H9 (cell line): ENCODE data around the gene BACH1. TPM values are rescaled to one million over a fixed set of nuclear protein-coding genes. Genes with fewer than 3 reads are reported as not detected.

Experiments used
- DNase-seq: peaks from one replicate; pipeline ENCODE4 v3.0.0-alpha.2; 2017
- H2AFZ ChIP-seq: one replicate; pipeline ENCODE4 v1.6.1; 2013; ENCODE audit warnings: mild to moderate bottlenecking, low read length, control low read depth, moderate library complexity
- H2AK5ac ChIP-seq: 2 replicates; pipeline ENCODE4 v1.6.1; 2013; ENCODE audit warnings: low read length, control low read depth, mixed read lengths; ENCODE audit not compliant: insufficient read length
- H2BK120ac ChIP-seq: one replicate; pipeline ENCODE4 v1.6.1; 2013; ENCODE audit warnings: low read depth, mild to moderate bottlenecking, low read length, control low read depth, inconsistent platforms; ENCODE audit not compliant: poor library complexity, severe bottlenecking
- H2BK12ac ChIP-seq: 2 replicates; pipeline ENCODE4 v1.6.1; 2013; ENCODE audit warnings: low read length, control low read depth, mixed read lengths, low read depth; ENCODE audit not compliant: insufficient read length
- H2BK15ac ChIP-seq: 2 replicates; pipeline ENCODE4 v1.6.1; 2013; ENCODE audit warnings: low read depth, low read length, control low read depth
- H2BK20ac ChIP-seq: one replicate; pipeline ENCODE4 v1.6.1; 2013; ENCODE audit warnings: low read depth, mild to moderate bottlenecking, low read length, control low read depth, inconsistent platforms; ENCODE audit not compliant: poor library complexity, severe bottlenecking
- H2BK5ac ChIP-seq: 2 replicates; pipeline ENCODE4 v1.6.1; 2013; ENCODE audit warnings: low read length, control low read depth, mixed read lengths; ENCODE audit not compliant: insufficient read length
- H3K14ac ChIP-seq: 2 replicates; pipeline ENCODE4 v1.6.1; 2013; ENCODE audit warnings: low read length, control low read depth; ENCODE audit not compliant: insufficient read depth
- H3K18ac ChIP-seq: 2 replicates; pipeline ENCODE4 v1.6.1; 2013; ENCODE audit warnings: low read depth, mild to moderate bottlenecking, mixed read lengths, low read length, control low read depth; ENCODE audit not compliant: insufficient read length
- H3K23ac ChIP-seq: 2 replicates; pipeline ENCODE4 v1.6.1; 2013; ENCODE audit warnings: low read length, control low read depth, mixed read lengths, low read depth; ENCODE audit not compliant: insufficient read length
- H3K23me2 ChIP-seq: 2 replicates; pipeline ENCODE4 v1.6.1; 2013; ENCODE audit warnings: low read depth, mild to moderate bottlenecking, mixed read lengths, low read length, control low read depth; ENCODE audit not compliant: insufficient read length, poor library complexity, severe bottlenecking
- H3K27ac ChIP-seq: 2 replicates; pipeline ENCODE4 v1.5.1; 2013; ENCODE audit warnings: low read length, control low read depth, mixed read lengths, low read depth; ENCODE audit not compliant: insufficient read length
- H3K27me3 ChIP-seq: 2 replicates; pipeline ENCODE4 v1.6.1; 2013; ENCODE audit warnings: low read length, control low read depth, inconsistent platforms; ENCODE audit not compliant: insufficient read depth
- H3K4ac ChIP-seq: 2 replicates; pipeline ENCODE4 v1.6.1; 2013; ENCODE audit warnings: low read depth, mild to moderate bottlenecking, control low read depth, inconsistent platforms, low read length, moderate library complexity
- H3K4me1 ChIP-seq: 2 replicates; pipeline ENCODE4 v1.6.1; 2013; ENCODE audit warnings: low read length, control low read depth, inconsistent platforms; ENCODE audit not compliant: insufficient read depth
- H3K4me2 ChIP-seq: 2 replicates; pipeline ENCODE4 v1.6.1; 2013; ENCODE audit warnings: low read length, control low read depth, mixed read lengths; ENCODE audit not compliant: insufficient read length, insufficient read depth
- H3K56ac ChIP-seq: 2 replicates; pipeline ENCODE4 v1.6.1; 2013; ENCODE audit warnings: low read depth, mild to moderate bottlenecking, mixed read lengths, low read length, control low read depth; ENCODE audit not compliant: insufficient read length
- H3K79me1 ChIP-seq: 2 replicates; pipeline ENCODE4 v1.6.1; 2013; ENCODE audit warnings: low read depth, mild to moderate bottlenecking, moderate library complexity, low read length, control low read depth, inconsistent platforms; ENCODE audit not compliant: insufficient read depth, poor library complexity, severe bottlenecking
- H3K79me2 ChIP-seq: 2 replicates; pipeline ENCODE4 v1.6.1; 2013; ENCODE audit warnings: low read length, control low read depth, inconsistent platforms; ENCODE audit not compliant: insufficient read depth
- H3K9ac ChIP-seq: 2 replicates; pipeline ENCODE4 v1.6.1; 2013; ENCODE audit warnings: low read length, control low read depth, mixed read lengths; ENCODE audit not compliant: insufficient read length; ENCODE audit errors: extremely low read depth
- H3K9me3 ChIP-seq: one replicate; pipeline ENCODE4 v1.6.1; 2013; ENCODE audit warnings: low read depth, low read length, inconsistent platforms; ENCODE audit not compliant: control insufficient read depth
- H3T11ph ChIP-seq: one replicate; pipeline ENCODE4 v1.6.1; 2013; ENCODE audit warnings: mild to moderate bottlenecking, low read length, control low read depth, inconsistent platforms
- H4K20me1 ChIP-seq: one replicate; pipeline ENCODE4 v1.6.1; 2013; ENCODE audit not compliant: control insufficient read depth, insufficient read length, insufficient read depth
- H4K5ac ChIP-seq: 2 replicates; pipeline ENCODE4 v1.6.1; 2013; ENCODE audit warnings: low read depth, mild to moderate bottlenecking, mixed read lengths, low read length, control low read depth; ENCODE audit not compliant: insufficient read length
- H4K8ac ChIP-seq: replicated peaks from 2 replicates; pipeline ENCODE4 v1.6.1; 2013; ENCODE audit warnings: low read length, control low read depth, mixed read lengths, low read depth; ENCODE audit not compliant: insufficient read length
- H4K91ac ChIP-seq: 2 replicates; pipeline ENCODE4 v1.6.1; 2013; ENCODE audit warnings: low read depth, mild to moderate bottlenecking, moderate library complexity, mixed read lengths, low read length, control low read depth; ENCODE audit not compliant: insufficient read length
- H3K27ac Mint-ChIP-seq, 3 experiments: 2 replicates in 2 of 3; 3 replicates in 1 of 3; pipeline ENCODE4 v1.8.0; 2020 to 2021; ENCODE audit warnings: mixed read lengths in 3 of 3, mild to moderate bottlenecking in 1 of 3, moderate library complexity in 1 of 3
- H3K27me3 Mint-ChIP-seq: 2 replicates; pipeline ENCODE4 v1.8.0; 2021; ENCODE audit warnings: low read depth, mild to moderate bottlenecking, moderate library complexity, mixed read lengths
- H3K36me3 Mint-ChIP-seq, 3 experiments: 2 replicates in 2 of 3; 3 replicates in 1 of 3; pipeline ENCODE4 v1.8.0; 2020 to 2021; ENCODE audit warnings: low read depth in 3 of 3, mixed read lengths in 3 of 3; ENCODE audit not compliant: insufficient read depth in 1 of 3
- H3K4me1 Mint-ChIP-seq, 2 experiments: 2 replicates each; pipeline ENCODE4 v1.8.0; 2020; ENCODE audit warnings: mixed read lengths in 2 of 2
- H3K4me3 Mint-ChIP-seq, 2 experiments: 2 replicates in 1 of 2; 3 replicates in 1 of 2; pipeline ENCODE4 v1.8.0; 2020 to 2021; ENCODE audit warnings: mild to moderate bottlenecking in 2 of 2, mixed read lengths in 2 of 2, moderate library complexity in 1 of 2
- H3K9me3 Mint-ChIP-seq, 2 experiments: 2 replicates in 1 of 2; 3 replicates in 1 of 2; pipeline ENCODE4 v1.8.0; 2020; ENCODE audit warnings: mild to moderate bottlenecking in 2 of 2, mixed read lengths in 2 of 2, moderate library complexity in 1 of 2
- WGBS: extraction: QIAGEN DNeasy Blood & Tissue Kit; methylation state at CpG from one replicate; pipeline ENCODE4 v1.1.7; 2013; ENCODE audit warnings: missing lambda C conversion rate, low lambda C conversion rate, mixed read lengths; ENCODE audit not compliant: insufficient read length; ENCODE audit errors: extremely low coverage; 5-methylcytosine and 5-hydroxymethylcytosine counted together
- total RNA-seq: library from RNA; stranded (reverse); gene quantifications from 2 replicates; pipeline ENCODE4 v1.2.1, GENCODE V29; 2021
- TF ChIP-seq, protein P1 (sequence below): fragments of 200-600 bp; sonication (generic); conservative IDR thresholded peaks from 3 replicates; pipeline ENCODE4 v1.8.0; 2021; ENCODE audit warnings: antibody characterized with exemption, mild to moderate bottlenecking

Gene BACH1
- total RNA-seq, 1 experiment from 2014 or later: 42.4 TPM

- no peak overlapping the region for H3K4me3 Mint-ChIP-seq
- no peak overlapping the region for H3K18ac ChIP-seq
- no peak overlapping the region for H3K27ac ChIP-seq
- no peak overlapping the region for H2BK15ac ChIP-seq
- H3K36me3 Mint-ChIP-seq: peaks cover 0 to 16% (median 0%) of the 10 kb centered on the region in 3 experiments; a peak in 3 of 7 replicates
- no peaks in the 10 kb centered on the region for H4K20me1 ChIP-seq
- no peak overlapping the region for H3K56ac ChIP-seq
- DNase-seq: no peak
- no peaks in the 10 kb centered on the region for H3K9me3 ChIP-seq
- H3K23ac ChIP-seq: no peak overlapping the region
- H3K23me2 ChIP-seq: no peaks in the 10 kb centered on the region
- H4K8ac ChIP-seq: no peak overlapping the region
- TF ChIP-seq, protein P1, sequence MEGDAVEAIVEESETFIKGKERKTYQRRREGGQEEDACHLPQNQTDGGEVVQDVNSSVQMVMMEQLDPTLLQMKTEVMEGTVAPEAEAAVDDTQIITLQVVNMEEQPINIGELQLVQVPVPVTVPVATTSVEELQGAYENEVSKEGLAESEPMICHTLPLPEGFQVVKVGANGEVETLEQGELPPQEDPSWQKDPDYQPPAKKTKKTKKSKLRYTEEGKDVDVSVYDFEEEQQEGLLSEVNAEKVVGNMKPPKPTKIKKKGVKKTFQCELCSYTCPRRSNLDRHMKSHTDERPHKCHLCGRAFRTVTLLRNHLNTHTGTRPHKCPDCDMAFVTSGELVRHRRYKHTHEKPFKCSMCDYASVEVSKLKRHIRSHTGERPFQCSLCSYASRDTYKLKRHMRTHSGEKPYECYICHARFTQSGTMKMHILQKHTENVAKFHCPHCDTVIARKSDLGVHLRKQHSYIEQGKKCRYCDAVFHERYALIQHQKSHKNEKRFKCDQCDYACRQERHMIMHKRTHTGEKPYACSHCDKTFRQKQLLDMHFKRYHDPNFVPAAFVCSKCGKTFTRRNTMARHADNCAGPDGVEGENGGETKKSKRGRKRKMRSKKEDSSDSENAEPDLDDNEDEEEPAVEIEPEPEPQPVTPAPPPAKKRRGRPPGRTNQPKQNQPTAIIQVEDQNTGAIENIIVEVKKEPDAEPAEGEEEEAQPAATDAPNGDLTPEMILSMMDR: no peak
- no peak overlapping the region for H3K4me2 ChIP-seq
- no peak overlapping the region for H3K4ac ChIP-seq
- no peak overlapping the region for H2BK20ac ChIP-seq
- H4K91ac ChIP-seq: no peak overlapping the region
- WGBS: no CpG with 5 or more reads among the region's 9 CpGs
- no peak overlapping the region for H2BK120ac ChIP-seq
- no peak overlapping the region for H4K5ac ChIP-seq
- no peak overlapping the region for H3T11ph ChIP-seq
- H3K9ac ChIP-seq: no peak overlapping the region
- H3K79me2 ChIP-seq: no peaks in the 10 kb centered on the region; the same call in 1 of the 2 replicates
- H3K27me3 Mint-ChIP-seq: no peaks in the 10 kb centered on the region
- no peak overlapping the region for H2BK5ac ChIP-seq
- no peak overlapping the region for H3K14ac ChIP-seq
- no peak overlapping the region for H2BK12ac ChIP-seq
- H3K4me1 ChIP-seq: no peaks in the 10 kb centered on the region
- H3K27ac Mint-ChIP-seq: 0 out of 7 replicates have a peak overlapping the region, but pooled peaks of 1 of the 3 experiments have one; percentile 40
- no peaks in the 10 kb centered on the region for H3K9me3 Mint-ChIP-seq
- no peak overlapping the region for H2AK5ac ChIP-seq
- no peaks in the 10 kb centered on the region for H3K27me3 ChIP-seq
- H3K4me1 Mint-ChIP-seq: peaks cover 0 to 5% of the 10 kb centered on the region in 2 experiments; a peak in 1 of 4 replicates
- H2AFZ ChIP-seq: no peak overlapping the region
- peaks cover 5% of the 10 kb centered on the region for H3K79me1 ChIP-seq
Observed at GRCh38 chr21:29342363-29342957, 43.7 kb downstream of the BACH1 start.
